GM18498 (cell line): Measurements from ENCODE around the gene HIVEP3.

ENCODE experiments used
- ATAC-seq: cut with Tn5 transposase; IDR thresholded peaks from one replicate; pipeline ENCODE4 v1.9.1; 2021; ENCODE audit warnings: mild to moderate bottlenecking, moderate library complexity; ENCODE audit not compliant: unreplicated experiment

Gene HIVEP3

GRCh38 chr1:41792485-41792770 lies 126.3 kb downstream of the HIVEP3 start:
- ATAC-seq = no peak

- ATAC-seq = no peak
Observed at GRCh38 chr1:41791667-41792484, 126.8 kb downstream of the HIVEP3 start.

- no peak for ATAC-seq
Observed at GRCh38 chr1:41790351-41790750, 128.4 kb downstream of the HIVEP3 start.

GRCh38 chr1:41789661-41790330 lies 128.9 kb downstream of the HIVEP3 start:
- ATAC-seq = no peak

- no peak for ATAC-seq
Observed at GRCh38 chr1:41788427-41788826, 130.3 kb downstream of the HIVEP3 start.

GRCh38 chr1:41784531-41785274 lies 134.0 kb downstream of the HIVEP3 start:
- no peak for ATAC-seq

GRCh38 chr1:41783189-41783639 lies 135.5 kb downstream of the HIVEP3 start:
- no peak for ATAC-seq

GRCh38 chr1:41780916-41781315 lies 137.8 kb downstream of the HIVEP3 start:
- ATAC-seq = no peak

GRCh38 chr1:41780322-41780721 lies 138.4 kb downstream of the HIVEP3 start:
- no peak for ATAC-seq

- ATAC-seq = no peak
Observed at GRCh38 chr1:41779360-41779759, 139.4 kb downstream of the HIVEP3 start.

GRCh38 chr1:41777695-41778094 lies 141.0 kb downstream of the HIVEP3 start:
- no peak for ATAC-seq

GRCh38 chr1:41776891-41777441 lies 141.8 kb downstream of the HIVEP3 start:
- no peak for ATAC-seq

- no peak for ATAC-seq
Observed at GRCh38 chr1:41775956-41776585, 142.7 kb downstream of the HIVEP3 start.

- ATAC-seq = no peak
Observed at GRCh38 chr1:41774471-41774990, 144.2 kb downstream of the HIVEP3 start.

GRCh38 chr1:41773842-41774241 lies 144.9 kb downstream of the HIVEP3 start:
- no peak for ATAC-seq

- ATAC-seq = no peak
Observed at GRCh38 chr1:41773144-41773591, 145.6 kb downstream of the HIVEP3 start.

GRCh38 chr1:41769068-41769467 lies 149.7 kb downstream of the HIVEP3 start:
- no peak for ATAC-seq

GRCh38 chr1:41768583-41768982 lies 150.1 kb downstream of the HIVEP3 start:
- no peak for ATAC-seq

- ATAC-seq = no peak
Observed at GRCh38 chr1:41767534-41768525, 150.9 kb downstream of the HIVEP3 start.
